OCI-LY7 (cell line): ENCODE data around the gene PDRG1.

Experiments
- EZH2phosphoT487 ChIP-seq: fragments of 200-600 bp; sonication (generic); IDR thresholded peaks from 2 replicates; pipeline ENCODE4 v1.6.1; 2018; ENCODE audit warnings: low read depth, borderline replicate concordance, mild to moderate bottlenecking, mixed run types, antibody characterized with exemption, low read length, moderate library complexity, mixed read lengths
- TF ChIP-seq, protein P1 (sequence below): fragments of 200-600 bp; sonication (generic); conservative IDR thresholded peaks from 2 replicates; pipeline ENCODE4 v1.5.1; 2014; ENCODE audit warnings: mild to moderate bottlenecking, antibody characterized with exemption, low read length, moderate library complexity, mixed read lengths

DNA sequence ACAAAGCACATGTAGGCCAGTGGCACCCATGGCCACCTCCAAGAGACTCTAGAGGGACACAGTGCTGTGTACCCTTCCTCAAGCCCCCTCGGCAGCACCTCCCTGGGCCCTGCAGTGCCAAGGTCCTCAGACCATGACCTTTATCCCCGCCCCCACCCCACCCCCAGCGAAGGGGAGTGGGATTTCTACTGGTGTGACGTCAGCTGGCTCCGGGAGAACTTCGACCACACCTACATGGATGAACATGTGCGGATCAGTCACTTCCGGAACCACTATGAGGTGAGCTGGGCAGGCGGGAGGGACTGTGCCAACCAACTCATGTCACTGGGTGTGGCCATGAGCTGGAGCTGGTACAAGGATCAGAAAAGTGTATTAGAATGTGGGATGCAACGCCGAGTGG is 43.4 kb downstream of the PDRG1 start:
- TF ChIP-seq, protein P1, sequence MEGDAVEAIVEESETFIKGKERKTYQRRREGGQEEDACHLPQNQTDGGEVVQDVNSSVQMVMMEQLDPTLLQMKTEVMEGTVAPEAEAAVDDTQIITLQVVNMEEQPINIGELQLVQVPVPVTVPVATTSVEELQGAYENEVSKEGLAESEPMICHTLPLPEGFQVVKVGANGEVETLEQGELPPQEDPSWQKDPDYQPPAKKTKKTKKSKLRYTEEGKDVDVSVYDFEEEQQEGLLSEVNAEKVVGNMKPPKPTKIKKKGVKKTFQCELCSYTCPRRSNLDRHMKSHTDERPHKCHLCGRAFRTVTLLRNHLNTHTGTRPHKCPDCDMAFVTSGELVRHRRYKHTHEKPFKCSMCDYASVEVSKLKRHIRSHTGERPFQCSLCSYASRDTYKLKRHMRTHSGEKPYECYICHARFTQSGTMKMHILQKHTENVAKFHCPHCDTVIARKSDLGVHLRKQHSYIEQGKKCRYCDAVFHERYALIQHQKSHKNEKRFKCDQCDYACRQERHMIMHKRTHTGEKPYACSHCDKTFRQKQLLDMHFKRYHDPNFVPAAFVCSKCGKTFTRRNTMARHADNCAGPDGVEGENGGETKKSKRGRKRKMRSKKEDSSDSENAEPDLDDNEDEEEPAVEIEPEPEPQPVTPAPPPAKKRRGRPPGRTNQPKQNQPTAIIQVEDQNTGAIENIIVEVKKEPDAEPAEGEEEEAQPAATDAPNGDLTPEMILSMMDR = no peak
- no peak for TF ChIP-seq EZH2phosphoT487
